GM20431 (cell line): ENCODE data around the gene EXD2.

Experiments used
- in situ Hi-C: fragments of 300-500 bp; cut with MseI, MboI; formaldehyde crosslinking; loops from one replicate; pipeline ENCODE4 v1.15.0; 2020; ENCODE audit warnings: low sequenced_read_pairs; ENCODE audit not compliant: unreplicated experiment

The EXD2 gene

DNA sequence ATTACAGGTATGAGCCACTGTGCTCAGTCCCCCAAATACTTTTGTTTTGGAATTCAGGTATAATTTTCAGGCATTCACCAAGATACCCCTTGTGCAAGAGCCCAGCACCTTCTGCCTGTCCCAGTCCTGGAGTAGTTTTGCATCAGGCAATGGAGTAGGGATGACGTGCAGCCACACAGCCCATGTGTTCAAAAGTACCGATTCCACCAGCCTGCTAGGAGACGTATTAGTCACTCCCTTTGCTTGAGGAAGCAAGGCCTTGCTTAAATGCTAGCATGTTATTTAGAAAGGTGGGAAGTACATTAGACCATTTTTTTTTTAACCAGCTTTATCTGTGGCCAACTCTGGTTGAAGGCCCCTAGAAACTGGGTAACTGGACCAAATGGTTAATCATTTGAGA, 53.6 kb downstream of the EXD2 start:
- in situ Hi-C loops, result loop anchor here (25.0 kb wide), 1 partner anchor 317 kb away; the partner anchor contains the start of gene CCDC177

DNA sequence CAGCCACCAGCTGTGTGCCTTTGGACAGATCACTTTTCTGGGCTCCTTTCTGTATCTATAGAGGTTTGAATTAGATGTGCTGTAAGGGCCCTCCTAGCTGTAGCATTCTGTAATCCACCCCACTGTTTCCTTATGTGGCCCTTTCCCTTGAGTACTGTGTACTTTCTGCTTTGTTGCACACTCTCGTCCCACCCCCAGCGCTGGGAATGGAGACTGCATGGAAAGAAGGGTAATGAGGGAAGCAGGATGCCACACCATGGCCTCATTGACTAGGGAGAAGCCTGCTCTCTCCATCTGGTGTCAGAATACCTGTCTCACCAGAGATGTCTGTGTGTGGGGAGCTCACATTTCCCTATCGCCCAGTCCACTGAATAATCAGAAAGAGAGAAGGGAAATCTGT, 55.0 kb downstream of the EXD2 start:
- in situ Hi-C loops, result loop anchor here (25.0 kb wide), 1 partner anchor 316 kb away; the partner anchor contains the start of gene CCDC177

DNA sequence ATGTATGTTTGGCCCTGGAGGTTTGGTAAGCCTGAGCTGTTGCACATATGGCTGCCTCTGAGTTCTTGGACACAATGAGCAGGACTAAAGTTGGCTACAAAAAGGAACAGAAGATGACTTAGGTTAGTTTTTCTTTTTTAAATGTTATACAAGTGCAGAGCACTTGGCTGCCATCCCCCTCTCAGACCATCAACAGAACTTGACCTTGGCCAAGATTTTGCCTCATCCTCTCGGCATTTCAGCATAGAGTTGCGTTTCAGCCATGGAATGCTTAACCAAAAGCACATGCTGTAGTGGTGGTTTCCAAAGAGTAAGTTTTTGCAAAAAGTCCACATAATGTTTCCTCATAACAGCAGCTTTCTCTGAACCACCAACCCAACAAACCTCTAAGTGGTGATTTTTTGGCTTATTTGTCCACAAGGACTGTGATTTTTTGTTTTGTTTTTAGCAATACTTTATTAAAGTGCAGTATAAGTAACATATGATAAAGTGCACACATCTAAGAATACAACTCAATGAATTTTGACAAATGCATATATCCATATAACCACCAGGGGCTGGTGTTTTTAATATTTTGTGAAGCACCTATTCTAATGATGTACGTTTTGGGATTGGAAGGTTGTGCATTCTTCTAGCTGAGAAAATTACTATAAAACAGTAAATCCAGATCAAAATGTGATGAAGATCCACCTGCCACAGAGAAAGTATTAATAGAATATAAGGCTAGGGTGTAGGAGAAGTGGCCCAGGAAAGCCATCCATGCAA, 56.6 kb downstream of the EXD2 start:
- in situ Hi-C loops, result loop anchor here (25.0 kb wide), 1 partner anchor 314 kb away; the partner anchor contains the start of gene CCDC177

DNA sequence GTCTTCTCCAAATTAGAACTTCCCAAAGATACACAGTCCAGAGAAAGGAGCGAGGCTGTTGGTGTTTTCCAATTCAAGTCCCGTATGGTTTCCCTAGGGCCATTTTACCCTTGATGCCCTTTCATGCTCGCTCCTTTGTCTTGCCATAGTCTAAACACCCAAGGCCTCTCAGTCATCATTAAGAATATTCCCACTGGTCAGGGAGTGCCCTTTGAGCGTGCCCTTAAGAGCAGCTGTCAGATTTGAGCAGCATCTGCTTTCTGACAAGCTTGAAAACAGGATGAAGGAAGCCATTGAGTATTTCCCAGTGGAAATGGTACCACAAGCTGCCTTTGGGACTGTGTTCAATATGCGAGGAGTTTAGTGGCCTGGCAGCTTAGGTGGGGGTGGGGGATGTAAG, 58.3 kb downstream of the EXD2 start:
- in situ Hi-C loops, result loop anchor here (10.0 to 25.0 kb wide), 2 partner anchors 205 to 313 kb away; partner anchors contain the start of gene CCDC177

DNA sequence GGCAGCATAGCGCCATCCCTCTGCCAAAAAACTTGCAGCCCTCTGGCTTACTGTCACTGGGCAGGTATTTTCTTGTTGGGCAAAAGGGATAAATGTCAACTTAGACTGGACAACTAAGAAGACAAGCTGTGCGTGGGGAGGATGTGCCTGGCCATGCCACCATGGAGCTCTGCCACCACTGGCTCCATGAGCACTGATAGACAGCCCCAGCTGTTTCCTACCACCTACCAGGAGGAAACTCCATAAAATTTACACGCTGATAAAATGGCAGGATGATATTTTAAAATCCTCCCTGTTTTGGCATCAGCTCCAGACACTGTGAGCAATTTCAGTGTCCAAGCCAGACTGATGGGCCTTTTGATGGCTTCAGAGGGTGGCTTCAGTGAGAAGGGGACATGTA, 61.6 kb downstream of the EXD2 start:
- in situ Hi-C loops, result loop anchor here (10.0 kb wide), 1 partner anchor 202 kb away; no protein-coding TSS in a partner anchor

DNA sequence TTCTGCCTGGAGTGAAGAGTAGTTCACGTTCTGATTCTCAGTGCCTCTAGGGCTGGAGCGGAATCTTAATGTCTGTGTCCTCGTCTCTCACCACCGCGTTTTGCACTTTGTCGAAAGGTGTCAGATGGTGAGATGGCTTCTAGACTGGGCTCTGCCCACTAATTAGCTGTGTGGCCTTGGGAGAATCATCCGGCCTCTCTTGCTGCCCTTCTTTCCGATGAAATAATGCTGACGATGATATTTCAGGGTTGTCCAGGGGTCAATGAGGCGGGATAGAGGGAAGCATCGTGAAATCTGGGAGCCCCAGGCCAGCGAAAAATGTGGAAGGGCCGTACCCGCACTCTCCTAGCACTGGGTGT, 67.8 kb downstream of the EXD2 start:
- in situ Hi-C loops, result loop anchor here (10.0 kb wide), 1 partner anchor 196 kb away; no protein-coding TSS in a partner anchor

DNA sequence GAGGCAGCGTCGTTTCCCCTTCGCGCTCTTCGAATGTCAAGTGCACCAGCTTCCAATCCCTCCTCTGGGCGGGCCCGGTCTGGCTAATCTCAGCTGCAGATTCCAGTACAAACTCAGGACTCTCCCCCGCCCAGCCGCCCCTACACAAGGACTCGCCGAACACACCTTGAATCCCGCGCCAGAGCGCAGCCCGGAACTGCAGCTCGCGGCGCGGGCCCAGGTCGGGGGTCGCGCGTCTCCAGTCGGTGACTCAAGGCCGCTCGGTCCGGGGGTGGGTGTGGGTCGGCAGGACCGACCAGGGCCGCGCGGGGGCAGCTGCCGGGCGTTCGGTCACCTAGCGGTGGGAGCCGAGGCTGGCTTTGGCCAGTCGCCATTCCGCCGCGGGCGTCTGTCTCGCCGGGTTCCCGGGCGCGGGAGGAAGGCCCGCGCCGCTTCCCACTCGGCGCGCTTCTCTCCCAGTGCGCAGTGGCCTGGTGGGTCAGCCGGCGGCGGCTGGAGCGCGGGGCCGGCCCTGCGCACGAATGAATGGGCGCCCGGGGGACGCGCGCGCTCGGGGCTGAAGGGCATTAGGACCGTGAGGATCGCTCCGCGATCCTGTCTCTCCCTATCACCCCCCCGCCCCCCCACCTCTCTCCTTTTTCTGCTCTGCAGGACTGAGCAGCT, 68.4 kb downstream of the EXD2 start, which contains the start of gene GALNT16:
GALNT16 (plus strand) TSS at position 632 of the 663 bp plus-strand sequence. CDS start 133 bp downstream, outside the sequence.
- in situ Hi-C loops, result loop anchor here (10.0 kb wide), 1 partner anchor 195 kb away; no protein-coding TSS in a partner anchor

DNA sequence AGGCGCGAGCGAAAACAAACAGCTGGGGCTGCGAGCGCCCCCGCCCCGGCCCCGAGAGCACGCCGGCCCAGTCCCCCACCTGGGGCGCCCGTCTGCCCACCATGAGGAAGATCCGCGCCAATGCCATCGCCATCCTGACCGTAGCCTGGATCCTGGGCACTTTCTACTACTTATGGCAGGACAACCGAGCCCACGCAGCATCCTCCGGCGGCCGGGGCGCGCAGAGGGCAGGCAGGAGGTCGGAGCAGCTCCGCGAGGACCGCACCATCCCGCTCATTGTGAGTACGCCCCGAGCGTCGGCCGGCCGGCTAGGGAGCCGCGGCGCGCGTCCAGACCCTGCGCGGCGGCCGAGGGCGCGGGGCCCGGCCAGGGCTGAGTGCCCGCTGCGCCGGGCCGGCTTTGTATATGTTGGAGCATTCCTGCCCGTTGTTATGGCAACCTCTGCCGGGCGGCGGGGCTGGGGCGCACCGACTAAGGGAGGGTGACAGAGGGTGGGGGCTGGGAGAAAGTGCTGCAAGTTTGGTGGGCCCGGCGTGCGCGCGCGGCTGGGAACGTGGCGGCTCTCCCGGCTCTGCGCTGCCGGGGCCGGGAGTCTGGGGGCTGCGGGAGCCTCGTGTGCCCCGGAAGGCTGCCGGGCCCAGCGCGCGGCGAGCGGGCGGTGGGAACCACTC, 69.0 kb downstream of the EXD2 start:
- in situ Hi-C loops, result no loop called here

DNA sequence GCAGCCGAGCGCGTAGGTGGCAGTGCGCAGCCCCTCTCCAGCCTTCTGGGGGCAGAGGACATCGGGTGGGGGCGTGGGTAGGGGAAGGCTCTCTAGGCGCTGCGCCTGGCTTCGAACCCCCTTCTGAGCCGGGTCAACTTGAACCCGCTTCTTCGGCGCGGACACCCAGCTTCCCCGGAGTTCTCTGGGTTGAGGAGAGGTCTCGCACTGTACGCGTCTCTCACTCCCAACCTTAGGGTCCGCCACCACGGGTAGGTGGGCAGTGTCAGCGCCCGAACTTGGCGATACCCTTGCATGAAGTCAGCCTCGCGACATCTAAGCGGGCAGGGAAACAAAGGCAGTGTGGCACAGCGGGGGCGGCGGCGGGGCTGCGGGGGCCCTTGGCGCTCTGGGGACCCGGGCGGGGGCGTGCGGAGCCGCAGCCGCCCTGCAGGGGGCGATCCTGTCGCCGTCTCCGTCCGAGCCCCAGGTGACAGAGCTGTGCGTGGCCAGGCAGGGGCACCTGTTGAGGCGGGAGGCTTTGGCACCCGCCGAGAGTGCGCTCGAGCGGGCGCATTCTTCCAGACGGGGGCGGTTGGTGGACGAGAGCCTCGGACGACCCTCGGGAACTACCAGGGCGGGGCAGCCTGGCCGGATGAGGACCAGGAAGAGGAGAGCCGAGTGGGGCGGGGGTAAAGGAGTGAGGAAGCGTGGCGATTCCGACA, 69.7 kb downstream of the EXD2 start:
- in situ Hi-C loops, result no loop called here

DNA sequence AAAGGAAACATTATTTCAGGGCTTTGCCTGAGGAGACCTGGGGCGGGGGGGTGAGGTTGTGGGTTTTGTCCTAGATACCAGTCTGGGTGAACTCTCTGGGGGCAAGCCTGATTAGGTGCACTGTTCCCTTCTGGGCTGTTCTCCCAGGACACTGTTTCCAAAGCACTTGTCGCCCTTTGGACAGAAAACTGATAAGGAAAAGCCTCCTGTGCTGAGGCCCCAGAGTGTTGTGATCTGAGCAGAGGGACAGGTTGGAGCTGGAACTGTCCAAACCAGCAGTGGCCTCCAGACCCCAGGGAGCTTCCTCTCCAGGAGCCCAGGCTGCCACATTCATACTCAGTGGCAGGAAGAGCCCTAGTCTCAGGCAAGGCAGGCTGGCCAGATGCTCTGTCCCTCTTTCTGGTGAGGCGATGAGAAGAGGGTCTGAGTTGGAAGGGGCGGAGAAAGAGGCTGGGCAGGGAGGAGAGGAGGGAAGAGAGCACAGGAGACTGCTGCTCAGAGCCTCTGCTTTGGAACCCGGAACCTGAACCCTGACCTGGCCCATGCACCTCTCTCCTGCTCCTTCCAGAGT, 70.5 kb downstream of the EXD2 start:
- in situ Hi-C loops, result no loop called here

DNA sequence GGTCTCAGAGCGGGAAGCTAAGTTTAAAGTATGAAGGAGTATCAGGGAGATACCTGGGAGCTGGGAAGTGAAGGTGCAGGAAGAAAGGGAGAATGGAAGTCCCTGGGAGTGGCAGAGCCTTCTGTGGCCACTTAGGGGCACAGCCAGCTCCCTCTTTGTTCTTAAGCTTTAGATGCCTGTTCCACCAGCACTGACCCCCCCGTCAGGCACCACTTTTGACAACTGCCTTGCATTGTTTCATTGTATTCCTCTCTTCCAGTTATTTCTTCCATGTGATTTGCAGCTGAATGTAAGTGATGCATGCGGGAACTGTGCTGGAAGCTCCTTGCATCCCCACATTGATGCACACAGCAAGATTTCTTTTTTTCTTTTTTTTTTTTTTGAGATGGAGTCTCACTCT, 71.2 kb downstream of the EXD2 start:
- in situ Hi-C loops, result no loop called here

DNA sequence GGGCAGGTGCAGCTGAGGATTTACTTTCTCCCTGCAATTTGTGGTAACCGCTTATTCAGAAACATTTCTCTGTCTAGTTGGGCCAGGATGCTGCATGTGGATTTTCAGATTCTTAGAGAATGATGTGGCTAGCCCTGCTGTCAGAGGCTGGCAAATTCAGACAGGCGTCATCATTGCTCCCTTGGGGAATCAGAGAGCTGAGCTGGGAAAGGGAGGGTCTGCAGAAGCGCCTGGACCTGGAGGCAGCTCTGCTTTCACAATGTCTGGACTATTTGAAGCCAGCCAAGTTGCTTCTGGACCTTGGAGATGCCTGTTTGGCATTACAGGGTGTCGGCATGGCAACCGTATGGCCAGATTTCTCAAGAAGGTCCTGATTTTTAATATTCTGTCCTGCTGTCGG, 72.1 kb downstream of the EXD2 start:
- in situ Hi-C loops, result no loop called here

DNA sequence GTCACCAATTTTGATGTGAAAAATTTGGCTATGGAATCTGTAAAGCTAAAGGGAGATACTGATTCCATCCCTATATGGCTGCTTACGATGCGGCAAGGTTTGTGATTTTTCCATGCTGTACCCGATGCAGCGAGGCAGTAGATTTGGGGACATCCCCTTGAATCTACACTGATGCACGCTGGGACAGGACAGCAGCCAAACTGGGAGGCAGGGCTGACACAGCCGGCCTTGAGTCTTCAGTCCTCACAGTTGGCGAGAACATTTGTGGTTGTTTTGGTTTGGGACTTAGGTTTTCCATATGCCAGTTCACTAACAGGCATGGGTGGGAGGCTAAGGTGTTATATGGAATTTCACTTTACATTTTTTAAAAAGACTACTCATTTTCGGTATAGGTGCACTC, 72.5 kb downstream of the EXD2 start:
- in situ Hi-C loops, result no loop called here

DNA sequence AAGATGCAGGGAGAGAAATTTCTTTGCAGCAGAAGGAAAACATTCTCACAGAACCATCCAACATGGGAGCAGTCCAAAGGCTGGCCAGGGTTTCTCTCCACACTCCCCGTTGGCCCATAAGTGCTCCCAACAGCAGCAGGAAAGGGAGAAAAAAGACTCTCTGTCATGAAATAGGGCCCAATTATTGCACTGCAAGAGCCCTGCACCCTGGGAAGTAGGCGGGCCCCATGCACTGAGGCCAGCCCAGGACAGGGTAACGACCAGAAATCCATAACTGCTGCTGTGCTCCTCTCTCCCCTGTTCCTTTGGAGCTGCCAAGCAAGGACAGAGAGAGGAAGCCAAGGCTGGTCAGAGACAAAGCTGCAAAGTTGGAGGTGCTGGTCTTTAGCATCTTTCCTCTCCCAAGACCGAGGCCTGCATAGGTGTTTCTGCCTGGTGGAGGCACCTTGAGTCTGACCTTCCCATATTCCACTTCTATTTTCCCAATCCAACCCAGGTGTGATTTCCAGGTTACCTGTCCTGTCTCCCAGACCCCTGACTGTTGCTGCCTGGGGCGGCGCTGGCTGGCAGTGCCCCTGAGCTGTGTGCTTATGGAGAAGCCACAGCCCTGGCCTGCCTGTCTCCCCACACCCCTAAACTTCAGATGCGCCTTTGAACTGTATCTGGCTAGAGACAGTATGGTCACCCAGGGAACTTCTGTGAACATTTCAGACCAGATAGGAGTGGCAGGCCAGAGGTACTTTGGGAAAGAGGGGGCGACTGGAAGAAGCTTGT, 75.5 kb downstream of the EXD2 start:
- in situ Hi-C loops, result no loop called here

DNA sequence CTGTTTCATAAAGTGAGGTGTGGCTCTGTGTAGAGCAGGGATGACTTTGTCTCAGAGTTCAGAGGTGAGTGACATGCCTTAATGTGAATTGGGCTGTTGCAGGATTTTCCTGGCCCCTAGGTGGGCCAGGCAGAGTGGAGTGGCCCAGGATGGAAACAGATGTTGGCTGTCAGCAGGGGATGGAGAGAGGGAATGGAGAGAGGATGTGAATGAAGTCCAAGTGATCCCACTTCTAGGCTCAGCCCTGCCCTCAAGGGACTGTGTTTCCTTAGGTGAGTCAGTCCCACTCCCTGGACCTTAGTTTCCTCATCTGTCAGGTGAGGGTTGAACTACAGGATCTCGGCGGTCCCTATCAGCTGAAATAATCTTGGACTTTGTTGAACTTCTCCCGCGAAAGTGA, 76.2 kb downstream of the EXD2 start:
- in situ Hi-C loops, result no loop called here

DNA sequence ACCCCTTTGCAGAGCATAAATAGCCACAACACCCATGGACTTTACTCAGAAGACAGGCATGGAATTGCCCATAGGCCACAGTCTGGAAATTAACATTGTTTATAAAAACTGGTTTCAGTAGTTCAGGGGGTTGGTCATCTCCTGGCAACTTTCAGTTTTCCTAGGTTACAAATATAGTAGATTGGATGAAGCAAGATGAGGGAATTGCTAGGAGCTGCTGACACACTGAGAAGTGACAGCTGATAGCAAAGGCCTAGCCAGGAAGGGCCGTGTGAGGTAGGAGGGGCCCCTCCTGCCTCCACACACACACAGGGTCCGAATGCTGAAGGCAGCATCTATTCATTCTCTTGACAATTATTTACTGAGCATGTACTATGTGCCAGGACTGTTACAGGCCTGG, 76.9 kb downstream of the EXD2 start:
- in situ Hi-C loops, result no loop called here

DNA sequence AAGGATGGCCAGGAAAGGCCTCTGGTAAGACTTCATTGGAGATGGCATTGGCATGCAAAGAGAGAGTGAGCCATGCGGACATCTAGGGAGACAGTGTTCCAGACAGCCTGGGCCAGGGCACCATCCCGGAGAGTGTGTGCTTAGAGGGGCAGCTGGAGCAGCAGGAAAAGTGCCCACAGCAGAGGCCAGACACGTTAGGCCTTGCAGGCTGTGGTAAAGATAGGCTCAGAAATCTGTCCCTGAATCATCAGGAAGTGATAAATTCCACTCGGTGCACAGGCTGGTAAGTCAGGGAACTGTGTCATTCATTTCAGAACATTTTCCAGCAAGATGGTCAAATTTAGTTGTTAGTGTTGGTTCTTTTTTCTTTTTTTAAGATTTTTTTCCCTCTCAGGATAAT, 77.5 kb downstream of the EXD2 start:
- in situ Hi-C loops, result no loop called here

DNA sequence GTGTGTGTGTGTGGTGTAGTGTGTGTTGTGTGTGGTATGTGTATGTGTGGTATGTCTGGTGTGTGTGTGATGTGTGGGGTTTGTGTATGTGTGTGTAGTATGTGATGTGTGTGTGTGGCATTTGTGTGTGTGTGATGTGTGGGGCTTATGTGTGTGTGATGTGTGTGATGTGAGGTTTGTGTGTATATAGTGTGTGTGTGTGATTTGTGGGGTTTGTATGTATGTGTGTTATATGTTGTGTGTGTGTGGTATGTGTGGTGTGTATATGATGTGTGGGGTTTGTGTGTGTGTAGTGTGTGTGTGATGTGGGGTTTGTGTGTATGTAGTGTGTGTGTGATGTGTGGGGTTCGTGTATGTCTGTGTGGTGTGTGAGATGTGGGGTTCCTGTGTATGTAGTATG, 78.1 kb downstream of the EXD2 start:
- in situ Hi-C loops, result no loop called here

DNA sequence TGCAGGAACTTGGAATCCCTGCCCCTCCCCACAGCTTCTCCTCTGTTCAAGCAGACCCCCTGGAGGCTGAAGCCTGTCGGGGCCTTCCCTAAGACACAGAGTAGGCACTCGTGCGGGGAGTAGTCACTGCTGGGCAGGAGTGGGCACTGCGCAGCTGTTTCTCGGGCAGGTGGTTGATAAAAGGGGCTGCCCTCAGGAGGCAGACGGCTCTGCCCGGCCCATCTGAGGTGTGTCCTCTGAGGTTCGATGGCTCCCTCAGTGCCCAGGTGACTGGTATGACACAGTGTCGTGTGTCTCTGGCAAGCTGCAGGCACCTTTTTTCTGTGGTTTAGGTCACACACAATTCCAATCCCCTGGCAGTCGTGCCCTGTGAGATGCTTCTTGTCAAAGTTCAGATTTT, 78.8 kb downstream of the EXD2 start:
- in situ Hi-C loops, result no loop called here
